H9 (cell line): Measurements from ENCODE around the gene GABBR2. TPM values are rescaled to one million over a fixed set of nuclear protein-coding genes. Genes with fewer than 3 reads are reported as not detected.

Experiments
- DNase-seq: peaks from one replicate; pipeline ENCODE4 v3.0.0-alpha.2; 2017
- H2AFZ ChIP-seq: one replicate; pipeline ENCODE4 v1.6.1; 2013; ENCODE audit warnings: mild to moderate bottlenecking, low read length, control low read depth, moderate library complexity
- H2AK5ac ChIP-seq: 2 replicates; pipeline ENCODE4 v1.6.1; 2013; ENCODE audit warnings: low read length, control low read depth, mixed read lengths; ENCODE audit not compliant: insufficient read length
- H2BK120ac ChIP-seq: one replicate; pipeline ENCODE4 v1.6.1; 2013; ENCODE audit warnings: low read depth, mild to moderate bottlenecking, low read length, control low read depth, inconsistent platforms; ENCODE audit not compliant: poor library complexity, severe bottlenecking
- H2BK12ac ChIP-seq: 2 replicates; pipeline ENCODE4 v1.6.1; 2013; ENCODE audit warnings: low read length, control low read depth, mixed read lengths, low read depth; ENCODE audit not compliant: insufficient read length
- H2BK15ac ChIP-seq: 2 replicates; pipeline ENCODE4 v1.6.1; 2013; ENCODE audit warnings: low read depth, low read length, control low read depth
- H2BK20ac ChIP-seq: one replicate; pipeline ENCODE4 v1.6.1; 2013; ENCODE audit warnings: low read depth, mild to moderate bottlenecking, low read length, control low read depth, inconsistent platforms; ENCODE audit not compliant: poor library complexity, severe bottlenecking
- H2BK5ac ChIP-seq: 2 replicates; pipeline ENCODE4 v1.6.1; 2013; ENCODE audit warnings: low read length, control low read depth, mixed read lengths; ENCODE audit not compliant: insufficient read length
- H3K14ac ChIP-seq: 2 replicates; pipeline ENCODE4 v1.6.1; 2013; ENCODE audit warnings: low read length, control low read depth; ENCODE audit not compliant: insufficient read depth
- H3K18ac ChIP-seq: 2 replicates; pipeline ENCODE4 v1.6.1; 2013; ENCODE audit warnings: low read depth, mild to moderate bottlenecking, mixed read lengths, low read length, control low read depth; ENCODE audit not compliant: insufficient read length
- H3K23ac ChIP-seq: 2 replicates; pipeline ENCODE4 v1.6.1; 2013; ENCODE audit warnings: low read length, control low read depth, mixed read lengths, low read depth; ENCODE audit not compliant: insufficient read length
- H3K23me2 ChIP-seq: 2 replicates; pipeline ENCODE4 v1.6.1; 2013; ENCODE audit warnings: low read depth, mild to moderate bottlenecking, mixed read lengths, low read length, control low read depth; ENCODE audit not compliant: insufficient read length, poor library complexity, severe bottlenecking
- H3K27ac ChIP-seq: 2 replicates; pipeline ENCODE4 v1.5.1; 2013; ENCODE audit warnings: low read length, control low read depth, mixed read lengths, low read depth; ENCODE audit not compliant: insufficient read length
- H3K27me3 ChIP-seq: 2 replicates; pipeline ENCODE4 v1.6.1; 2013; ENCODE audit warnings: low read length, control low read depth, inconsistent platforms; ENCODE audit not compliant: insufficient read depth
- H3K4ac ChIP-seq: 2 replicates; pipeline ENCODE4 v1.6.1; 2013; ENCODE audit warnings: low read depth, mild to moderate bottlenecking, control low read depth, inconsistent platforms, low read length, moderate library complexity
- H3K4me1 ChIP-seq: 2 replicates; pipeline ENCODE4 v1.6.1; 2013; ENCODE audit warnings: low read length, control low read depth, inconsistent platforms; ENCODE audit not compliant: insufficient read depth
- H3K4me2 ChIP-seq: 2 replicates; pipeline ENCODE4 v1.6.1; 2013; ENCODE audit warnings: low read length, control low read depth, mixed read lengths; ENCODE audit not compliant: insufficient read length, insufficient read depth
- H3K56ac ChIP-seq: 2 replicates; pipeline ENCODE4 v1.6.1; 2013; ENCODE audit warnings: low read depth, mild to moderate bottlenecking, mixed read lengths, low read length, control low read depth; ENCODE audit not compliant: insufficient read length
- H3K79me1 ChIP-seq: 2 replicates; pipeline ENCODE4 v1.6.1; 2013; ENCODE audit warnings: low read depth, mild to moderate bottlenecking, moderate library complexity, low read length, control low read depth, inconsistent platforms; ENCODE audit not compliant: insufficient read depth, poor library complexity, severe bottlenecking
- H3K79me2 ChIP-seq: 2 replicates; pipeline ENCODE4 v1.6.1; 2013; ENCODE audit warnings: low read length, control low read depth, inconsistent platforms; ENCODE audit not compliant: insufficient read depth
- H3K9ac ChIP-seq: 2 replicates; pipeline ENCODE4 v1.6.1; 2013; ENCODE audit warnings: low read length, control low read depth, mixed read lengths; ENCODE audit not compliant: insufficient read length; ENCODE audit errors: extremely low read depth
- H3K9me3 ChIP-seq: one replicate; pipeline ENCODE4 v1.6.1; 2013; ENCODE audit warnings: low read depth, low read length, inconsistent platforms; ENCODE audit not compliant: control insufficient read depth
- H3T11ph ChIP-seq: one replicate; pipeline ENCODE4 v1.6.1; 2013; ENCODE audit warnings: mild to moderate bottlenecking, low read length, control low read depth, inconsistent platforms
- H4K20me1 ChIP-seq: one replicate; pipeline ENCODE4 v1.6.1; 2013; ENCODE audit not compliant: control insufficient read depth, insufficient read length, insufficient read depth
- H4K5ac ChIP-seq: 2 replicates; pipeline ENCODE4 v1.6.1; 2013; ENCODE audit warnings: low read depth, mild to moderate bottlenecking, mixed read lengths, low read length, control low read depth; ENCODE audit not compliant: insufficient read length
- H4K8ac ChIP-seq: replicated peaks from 2 replicates; pipeline ENCODE4 v1.6.1; 2013; ENCODE audit warnings: low read length, control low read depth, mixed read lengths, low read depth; ENCODE audit not compliant: insufficient read length
- H4K91ac ChIP-seq: 2 replicates; pipeline ENCODE4 v1.6.1; 2013; ENCODE audit warnings: low read depth, mild to moderate bottlenecking, moderate library complexity, mixed read lengths, low read length, control low read depth; ENCODE audit not compliant: insufficient read length
- H3K27ac Mint-ChIP-seq, 3 experiments: 2 replicates in 2 of 3; 3 replicates in 1 of 3; pipeline ENCODE4 v1.8.0; 2020 to 2021; ENCODE audit warnings: mixed read lengths in 3 of 3, mild to moderate bottlenecking in 1 of 3, moderate library complexity in 1 of 3
- H3K27me3 Mint-ChIP-seq: 2 replicates; pipeline ENCODE4 v1.8.0; 2021; ENCODE audit warnings: low read depth, mild to moderate bottlenecking, moderate library complexity, mixed read lengths
- H3K36me3 Mint-ChIP-seq, 3 experiments: 2 replicates in 2 of 3; 3 replicates in 1 of 3; pipeline ENCODE4 v1.8.0; 2020 to 2021; ENCODE audit warnings: low read depth in 3 of 3, mixed read lengths in 3 of 3; ENCODE audit not compliant: insufficient read depth in 1 of 3
- H3K4me1 Mint-ChIP-seq, 2 experiments: 2 replicates each; pipeline ENCODE4 v1.8.0; 2020; ENCODE audit warnings: mixed read lengths in 2 of 2
- H3K4me3 Mint-ChIP-seq, 2 experiments: 2 replicates in 1 of 2; 3 replicates in 1 of 2; pipeline ENCODE4 v1.8.0; 2020 to 2021; ENCODE audit warnings: mild to moderate bottlenecking in 2 of 2, mixed read lengths in 2 of 2, moderate library complexity in 1 of 2
- H3K9me3 Mint-ChIP-seq, 2 experiments: 2 replicates in 1 of 2; 3 replicates in 1 of 2; pipeline ENCODE4 v1.8.0; 2020; ENCODE audit warnings: mild to moderate bottlenecking in 2 of 2, mixed read lengths in 2 of 2, moderate library complexity in 1 of 2
- CTCF ChIP-seq: fragments of 200-600 bp; sonication (generic); conservative IDR thresholded peaks from 3 replicates; pipeline ENCODE4 v1.8.0; 2021; ENCODE audit warnings: antibody characterized with exemption, mild to moderate bottlenecking
- WGBS: extraction: QIAGEN DNeasy Blood & Tissue Kit; methylation state at CpG from one replicate; pipeline ENCODE4 v1.1.7; 2013; ENCODE audit warnings: missing lambda C conversion rate, low lambda C conversion rate, mixed read lengths; ENCODE audit not compliant: insufficient read length; ENCODE audit errors: extremely low coverage; 5-methylcytosine and 5-hydroxymethylcytosine counted together
- total RNA-seq: library from RNA; stranded (reverse); gene quantifications from 2 replicates; pipeline ENCODE4 v1.2.1, GENCODE V29; 2021

GABBR2 gene
- total RNA-seq, 1 experiment from 2014 or later, result 0.66 TPM

GRCh38 chr9:98641695-98642094 is 67.0 kb downstream of the GABBR2 start:
- H3K14ac ChIP-seq, result no peak overlapping the region; the same call in 1 of the 2 replicates
- no peaks in the 10 kb centered on the region for H3K9me3 ChIP-seq
- no peak for DNase-seq
- H3K79me1 ChIP-seq, result no peaks in the 10 kb centered on the region
- Mint-ChIP-seq H3K9me3 (peaks cover 4 to 9% of the 10 kb centered on the region in 2 experiments; a peak in 4 of 5 replicates), H3K27ac (no peak overlapping the region), H3K27me3 (peaks cover 11% of the 10 kb centered on the region), H3K4me3 (no peak overlapping the region), H3K36me3 (0 out of 7 replicates have a peak, but pooled peaks cover 0 to 8% (median 0%) of the 10 kb centered on the region in 3 experiments), H3K4me1 (peaks cover 9 to 13% of the 10 kb centered on the region in 2 experiments)
- no CpG with 5 or more reads among the region's 10 CpGs for WGBS
- H4K5ac ChIP-seq, result no peak overlapping the region
- no peak overlapping the region for H4K91ac ChIP-seq
- H2BK12ac ChIP-seq, result no peak overlapping the region
- no peak overlapping the region for H3K9ac ChIP-seq
- no peak overlapping the region for H3K4me2 ChIP-seq
- H3K23me2 ChIP-seq, result no peaks in the 10 kb centered on the region
- H2BK120ac ChIP-seq, result no peak overlapping the region
- no peak overlapping the region for H2BK20ac ChIP-seq
- no peak overlapping the region for H2AK5ac ChIP-seq
- no peak overlapping the region for H2BK5ac ChIP-seq
- no peak overlapping the region for H2AFZ ChIP-seq
- H3K4ac ChIP-seq, result no peak overlapping the region
- H4K8ac ChIP-seq, result no peak overlapping the region
- no peaks in the 10 kb centered on the region for H3K79me2 ChIP-seq
- H3K27ac ChIP-seq, result no peak overlapping the region
- no peak overlapping the region for H3K18ac ChIP-seq
- H3K23ac ChIP-seq, result no peak overlapping the region
- no peaks in the 10 kb centered on the region for H4K20me1 ChIP-seq
- no peak overlapping the region for H3T11ph ChIP-seq
- no peaks in the 10 kb centered on the region for H3K27me3 ChIP-seq
- H2BK15ac ChIP-seq, result no peak overlapping the region
- no peak for TF ChIP-seq CTCF
- H3K4me1 ChIP-seq, result no peaks in the 10 kb centered on the region; the same call in 1 of the 2 replicates
- no peak overlapping the region for H3K56ac ChIP-seq
